Astrocyte of the spinal cord (primary cell): ENCODE data around the gene TENM4.

ENCODE experiments used
- DNase-seq: peaks from one replicate; pipeline ENCODE4 v3.0.0; 2011; ENCODE audit warnings: low read depth, low spot score
- H3K4me3 ChIP-seq: 2 replicates; pipeline ENCODE4 v1.5.1; 2011; ENCODE audit warnings: low read depth, mild to moderate bottlenecking, low read length, moderate library complexity
- in situ Hi-C: cut with HindIII; loops from 2 replicates; pipeline ENCODE4 v1.10.0; 2017; ENCODE audit warnings: low sequenced_read_pairs
- TF ChIP-seq, protein P1 (sequence below): IDR thresholded peaks from 2 replicates; pipeline ENCODE4 v1.5.1; 2012; ENCODE audit warnings: low read depth, mild to moderate bottlenecking, low read length, inconsistent platforms

TENM4 gene

DNA sequence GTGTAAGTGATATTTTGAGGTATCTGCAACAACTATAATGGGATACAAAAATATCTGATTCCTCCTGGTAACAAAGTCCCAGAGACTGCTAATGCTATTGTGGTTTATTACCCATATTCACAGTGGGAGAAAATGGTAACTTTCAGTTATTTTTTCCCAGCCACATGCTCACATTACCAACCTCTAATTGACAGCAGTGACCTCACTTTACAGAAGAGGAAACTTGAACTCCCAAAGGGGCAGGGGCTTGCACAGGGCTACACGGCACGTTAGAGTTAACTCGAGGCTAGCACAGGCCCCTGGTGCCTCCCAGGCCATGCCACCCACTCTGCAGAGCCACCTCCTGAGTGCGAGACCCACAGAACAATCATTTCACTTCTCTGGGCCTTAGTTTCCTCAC is 132.4 kb downstream of the TENM4 start:
- H3K4me3 ChIP-seq, result no peak overlapping the region
- in situ Hi-C loops, result no loop called here
- TF ChIP-seq, protein P1, sequence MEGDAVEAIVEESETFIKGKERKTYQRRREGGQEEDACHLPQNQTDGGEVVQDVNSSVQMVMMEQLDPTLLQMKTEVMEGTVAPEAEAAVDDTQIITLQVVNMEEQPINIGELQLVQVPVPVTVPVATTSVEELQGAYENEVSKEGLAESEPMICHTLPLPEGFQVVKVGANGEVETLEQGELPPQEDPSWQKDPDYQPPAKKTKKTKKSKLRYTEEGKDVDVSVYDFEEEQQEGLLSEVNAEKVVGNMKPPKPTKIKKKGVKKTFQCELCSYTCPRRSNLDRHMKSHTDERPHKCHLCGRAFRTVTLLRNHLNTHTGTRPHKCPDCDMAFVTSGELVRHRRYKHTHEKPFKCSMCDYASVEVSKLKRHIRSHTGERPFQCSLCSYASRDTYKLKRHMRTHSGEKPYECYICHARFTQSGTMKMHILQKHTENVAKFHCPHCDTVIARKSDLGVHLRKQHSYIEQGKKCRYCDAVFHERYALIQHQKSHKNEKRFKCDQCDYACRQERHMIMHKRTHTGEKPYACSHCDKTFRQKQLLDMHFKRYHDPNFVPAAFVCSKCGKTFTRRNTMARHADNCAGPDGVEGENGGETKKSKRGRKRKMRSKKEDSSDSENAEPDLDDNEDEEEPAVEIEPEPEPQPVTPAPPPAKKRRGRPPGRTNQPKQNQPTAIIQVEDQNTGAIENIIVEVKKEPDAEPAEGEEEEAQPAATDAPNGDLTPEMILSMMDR, result no peak
- no peak for DNase-seq

DNA sequence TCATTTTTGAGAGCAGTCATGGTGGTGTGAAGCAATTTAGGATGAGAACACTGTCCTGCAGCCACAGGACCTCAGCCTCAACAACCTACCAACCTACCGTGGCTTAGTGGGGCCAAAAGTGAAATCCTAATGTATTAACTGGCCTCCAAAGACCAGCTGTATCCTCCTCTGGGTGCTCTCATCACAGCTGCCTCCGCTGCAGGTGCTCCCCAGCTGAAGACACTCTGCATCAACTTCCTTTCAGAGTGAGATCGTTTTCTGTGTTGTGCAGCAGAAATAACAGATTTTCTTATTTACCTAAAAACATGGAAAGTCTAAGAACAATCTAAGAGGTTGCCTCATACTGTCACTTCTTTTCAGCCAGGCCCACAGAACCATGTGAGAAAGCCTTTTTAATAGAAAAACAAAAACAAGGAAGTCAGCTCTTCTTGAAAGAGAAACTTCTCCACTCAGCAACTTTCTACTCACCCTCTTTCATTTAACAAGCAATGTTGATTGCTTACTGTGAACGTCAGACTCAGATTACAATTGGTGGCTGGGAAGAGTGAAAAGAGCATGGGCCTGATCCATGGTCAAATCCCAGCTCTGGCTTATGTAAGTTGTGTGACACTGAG is 136.1 kb downstream of the TENM4 start:
- TF ChIP-seq, protein P1, result no peak
- in situ Hi-C loops, result no loop called here
- no peak overlapping the region for H3K4me3 ChIP-seq
- no peak for DNase-seq

DNA sequence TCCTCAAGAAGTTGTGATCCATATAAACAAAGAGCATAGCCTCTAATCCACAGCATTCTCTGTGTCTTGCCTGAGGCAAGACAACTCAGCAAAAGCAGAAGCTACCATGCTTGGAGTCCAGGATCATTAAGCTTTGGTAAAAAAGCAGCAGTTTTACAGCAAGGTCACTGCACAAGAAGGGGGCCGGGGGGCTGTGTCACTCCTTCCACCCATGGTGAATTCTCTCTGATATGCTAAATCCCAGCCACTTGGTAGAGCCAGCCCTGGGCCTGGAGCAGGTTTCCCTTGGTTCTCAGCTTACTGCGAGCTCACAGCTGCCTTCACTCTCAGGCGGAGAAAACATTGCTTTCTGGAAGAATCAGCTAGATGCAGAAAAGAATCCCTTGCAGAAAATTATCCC is 144.7 kb downstream of the TENM4 start:
- TF ChIP-seq, protein P1, result no peak
- no peak for DNase-seq
- no peak overlapping the region for H3K4me3 ChIP-seq
- in situ Hi-C loops, result no loop called here

DNA sequence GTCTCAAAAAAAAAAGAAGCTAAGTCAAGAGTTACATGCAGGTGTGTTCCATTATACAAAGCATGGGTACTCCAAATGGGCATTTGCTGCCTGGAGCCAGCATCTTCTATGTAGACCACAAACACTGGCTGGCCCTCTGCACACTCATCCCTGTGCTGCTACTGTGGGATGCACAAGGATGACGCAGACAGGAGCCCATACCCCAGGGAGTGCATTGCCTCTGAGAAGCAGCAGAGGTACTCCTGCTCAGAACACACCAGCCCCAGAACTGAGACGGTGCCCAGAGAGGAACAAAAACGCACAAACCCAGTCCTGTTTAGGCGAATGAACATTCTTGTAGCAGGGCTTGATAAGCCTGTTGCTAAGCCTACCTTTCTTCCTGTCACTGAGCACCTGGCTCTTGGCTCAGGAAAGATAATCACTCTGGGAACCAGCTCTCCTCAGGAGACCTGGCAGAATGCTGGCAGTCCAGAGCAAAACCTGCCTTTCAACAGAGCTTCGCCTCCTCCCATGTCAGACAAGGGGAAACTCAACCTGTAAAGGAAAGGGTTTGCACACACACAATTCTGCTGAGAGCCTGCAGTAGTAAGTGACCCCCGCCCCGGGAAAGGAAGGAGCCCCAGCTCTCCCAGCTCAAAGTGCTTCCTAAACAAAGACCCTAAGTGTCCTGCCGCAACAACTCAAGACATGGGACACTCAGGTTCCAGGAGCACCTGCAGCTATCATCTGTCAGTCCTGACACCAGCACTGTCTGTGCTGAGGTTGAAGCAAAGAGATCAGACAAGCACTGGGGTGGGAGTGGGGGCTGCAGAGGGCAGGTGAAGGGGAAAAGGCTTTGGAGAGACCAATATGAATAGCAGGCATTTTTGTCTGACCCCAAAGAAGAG is 145.7 kb downstream of the TENM4 start:
- in situ Hi-C loops, result no loop called here
- no peak for DNase-seq
- H3K4me3 ChIP-seq, result no peak overlapping the region
- TF ChIP-seq, protein P1, result no peak

DNA sequence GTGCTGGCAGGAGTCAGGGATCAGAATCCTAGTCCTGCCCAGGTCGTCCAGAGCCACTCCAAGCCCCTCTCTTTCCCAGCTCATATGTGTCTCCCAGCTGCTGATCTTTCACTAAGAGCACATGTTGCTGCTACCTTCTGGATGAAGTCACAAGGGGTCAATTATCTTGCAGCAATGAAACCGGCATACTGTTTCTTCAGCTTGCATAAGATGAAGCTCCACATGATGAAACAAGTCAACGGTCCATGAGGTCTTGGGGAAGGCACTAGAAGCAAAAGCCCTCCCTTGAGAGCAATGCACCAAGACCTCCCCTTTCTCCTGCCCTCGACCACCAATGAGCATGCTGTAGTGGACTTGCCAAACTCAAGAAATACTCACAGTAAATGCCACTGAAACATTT is 148.9 kb downstream of the TENM4 start:
- DNase-seq, result no peak
- TF ChIP-seq, protein P1, result no peak
- in situ Hi-C loops, result no loop called here
- H3K4me3 ChIP-seq, result no peak overlapping the region

DNA sequence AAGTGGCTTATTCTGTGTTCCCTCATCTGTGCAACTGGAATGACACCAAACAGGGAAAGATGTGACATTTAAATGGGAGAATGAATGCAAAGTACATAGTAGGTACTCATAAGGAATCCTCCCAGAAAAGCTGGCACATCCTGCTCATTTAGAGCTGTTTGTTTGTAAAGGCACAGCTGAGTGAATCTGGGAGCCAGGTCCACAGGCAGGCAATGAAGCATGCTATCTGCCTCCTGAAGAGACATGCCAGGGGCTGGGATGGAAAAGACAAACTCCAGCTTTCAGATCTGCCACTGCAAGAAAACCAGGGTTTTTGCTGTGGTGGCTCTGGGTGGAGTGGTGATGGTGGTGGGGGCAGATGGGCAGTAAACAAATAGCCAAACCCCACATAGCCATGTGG is 150.1 kb downstream of the TENM4 start:
- no peak for DNase-seq
- TF ChIP-seq, protein P1, result no peak
- H3K4me3 ChIP-seq, result no peak overlapping the region
- in situ Hi-C loops, result no loop called here
